Lower lobe of right lung (tissue), 2 donors: Measurements from ENCODE around the gene CD46. TPM values are rescaled to one million over a fixed set of nuclear protein-coding genes. Genes with fewer than 3 reads are reported as not detected.
A peak's percentile ranks its signal among the peaks of the same experiment; 100 is the strongest.
"Not testable (repeated sequence)": the region's sequence is repeated elsewhere in the genome, so short reads cannot be mapped to it uniquely, and the experiment has no call there.

Experiments used
- ATAC-seq, 2 donors: fragments of 200-7000 bp; cut with Tn5 transposase; one replicate each; pipeline ENCODE4 v1.9.1; 2020 to 2022; ENCODE audit warnings: mild to moderate bottlenecking in 2 of 2, moderate library complexity in 2 of 2
- DNase-seq: peaks from one replicate; pipeline ENCODE4 v3.0.0-alpha.2; 2020
- H3K27ac ChIP-seq: fragments of 200-600 bp; one replicate; pipeline ENCODE4 v1.8.0; 2022
- H3K27me3 ChIP-seq: fragments of 200-600 bp; one replicate; pipeline ENCODE4 v1.8.0; 2022; ENCODE audit warnings: low read depth
- H3K36me3 ChIP-seq: fragments of 200-600 bp; one replicate; pipeline ENCODE4 v1.8.0; 2022; ENCODE audit warnings: mild to moderate bottlenecking
- H3K4me1 ChIP-seq: fragments of 200-600 bp; one replicate; pipeline ENCODE4 v1.8.0; 2022
- H3K4me3 ChIP-seq: fragments of 200-600 bp; one replicate; pipeline ENCODE4 v1.8.0; 2022; ENCODE audit warnings: mild to moderate bottlenecking
- H3K9me3 ChIP-seq: fragments of 200-600 bp; one replicate; pipeline ENCODE4 v1.8.0; 2022
- intact Hi-C: fragments of 100-400 bp; cut with DNase I; formaldehyde crosslinking; loops from one replicate; pipeline ENCODE4 v1.11.0; 2022
- long read RNA-seq: library from polyadenylated mRNA; unstranded; transcript quantifications from one replicate; pipeline ENCODE4 v2.0.0, GENCODE V29; 2021
- total RNA-seq: library from RNA; stranded (reverse); fragmentation: NEBNext Ultra II Directional; extraction: Animal tissue kit (Norgen Biotek cat#: 25700); gene quantifications from one replicate; pipeline ENCODE4 v1.2.1, GENCODE V29; 2021
- TF ChIP-seq, protein P1 (sequence below): fragments of 200-600 bp; IDR thresholded peaks from one replicate; pipeline ENCODE4 v1.8.0; 2022; ENCODE audit warnings: antibody characterized with exemption, mild to moderate bottlenecking
- donor health status: DM: no; HTN: yes; CAD: no; lungs with severe emphysema.

CD46 gene
- 302 TPM for total RNA-seq
- long read RNA-seq, transcript CD46-208 (13 exons, 3,326 nt): minor isoform, 57 of 405 reads
- long read RNA-seq, transcript CD46-207 (12 exons, 3,281 nt): minor isoform, 23 of 405 reads
- long read RNA-seq, transcript CD46-203 (12 exons, 3,233 nt): major isoform, 172 of 405 reads
- long read RNA-seq, transcript CD46-204 (11 exons, 3,188 nt): minor isoform, 89 of 405 reads
- long read RNA-seq, partial matches to known transcripts: 24 of 405 reads
- long read RNA-seq, other reads (novel, unspliced or antisense): 33 of 405 reads

DNA sequence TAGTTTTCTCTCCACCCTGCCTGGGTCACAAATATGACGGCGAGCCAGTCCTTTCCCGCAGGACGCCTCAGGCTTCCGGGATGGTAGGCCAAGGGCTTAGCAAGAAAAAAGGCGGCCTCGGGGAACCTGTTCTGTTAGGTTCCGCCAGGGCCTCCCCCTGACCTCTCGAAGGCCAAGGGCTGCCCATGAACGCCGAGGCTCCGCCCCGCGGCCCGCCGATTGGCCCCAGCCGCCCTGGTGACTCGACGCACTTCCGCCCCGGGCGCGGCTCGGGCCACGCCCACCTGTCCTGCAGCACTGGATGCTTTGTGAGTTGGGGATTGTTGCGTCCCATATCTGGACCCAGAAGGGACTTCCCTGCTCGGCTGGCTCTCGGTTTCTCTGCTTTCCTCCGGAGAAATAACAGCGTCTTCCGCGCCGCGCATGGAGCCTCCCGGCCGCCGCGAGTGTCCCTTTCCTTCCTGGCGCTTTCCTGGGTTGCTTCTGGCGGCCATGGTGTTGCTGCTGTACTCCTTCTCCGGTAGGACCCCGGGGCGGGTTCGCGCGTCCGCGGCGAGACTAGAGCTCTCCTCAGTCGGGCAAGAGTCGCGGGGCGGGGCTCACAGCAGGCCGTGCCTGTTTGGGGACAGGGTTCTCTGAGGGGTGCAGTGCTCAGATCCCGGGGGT, at the start of gene CD46:
Gene CD46 (plus strand): TSS at position 265 of the 666 bp plus-strand sequence. CDS start 159 bp downstream, at position 424.
- Histone ChIP-seq H3K9me3 (no peaks in the 10 kb centered on the region), H3K4me1 (peaks cover 66% of the 10 kb centered on the region), H3K36me3 (peaks cover under 1% of the 10 kb centered on the region), H3K27me3 (no peaks in the 10 kb centered on the region), H3K27ac (peak within 1 kb of the TSS; percentile 95), H3K4me3 (peak within 1 kb of the TSS; percentile 94)
- intact Hi-C loops: no loop called here
- peak; percentile 99 for DNase-seq
- TF ChIP-seq, protein P1, sequence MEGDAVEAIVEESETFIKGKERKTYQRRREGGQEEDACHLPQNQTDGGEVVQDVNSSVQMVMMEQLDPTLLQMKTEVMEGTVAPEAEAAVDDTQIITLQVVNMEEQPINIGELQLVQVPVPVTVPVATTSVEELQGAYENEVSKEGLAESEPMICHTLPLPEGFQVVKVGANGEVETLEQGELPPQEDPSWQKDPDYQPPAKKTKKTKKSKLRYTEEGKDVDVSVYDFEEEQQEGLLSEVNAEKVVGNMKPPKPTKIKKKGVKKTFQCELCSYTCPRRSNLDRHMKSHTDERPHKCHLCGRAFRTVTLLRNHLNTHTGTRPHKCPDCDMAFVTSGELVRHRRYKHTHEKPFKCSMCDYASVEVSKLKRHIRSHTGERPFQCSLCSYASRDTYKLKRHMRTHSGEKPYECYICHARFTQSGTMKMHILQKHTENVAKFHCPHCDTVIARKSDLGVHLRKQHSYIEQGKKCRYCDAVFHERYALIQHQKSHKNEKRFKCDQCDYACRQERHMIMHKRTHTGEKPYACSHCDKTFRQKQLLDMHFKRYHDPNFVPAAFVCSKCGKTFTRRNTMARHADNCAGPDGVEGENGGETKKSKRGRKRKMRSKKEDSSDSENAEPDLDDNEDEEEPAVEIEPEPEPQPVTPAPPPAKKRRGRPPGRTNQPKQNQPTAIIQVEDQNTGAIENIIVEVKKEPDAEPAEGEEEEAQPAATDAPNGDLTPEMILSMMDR: peak; percentile 21
- peak; percentile 98 to 99 for ATAC-seq

DNA sequence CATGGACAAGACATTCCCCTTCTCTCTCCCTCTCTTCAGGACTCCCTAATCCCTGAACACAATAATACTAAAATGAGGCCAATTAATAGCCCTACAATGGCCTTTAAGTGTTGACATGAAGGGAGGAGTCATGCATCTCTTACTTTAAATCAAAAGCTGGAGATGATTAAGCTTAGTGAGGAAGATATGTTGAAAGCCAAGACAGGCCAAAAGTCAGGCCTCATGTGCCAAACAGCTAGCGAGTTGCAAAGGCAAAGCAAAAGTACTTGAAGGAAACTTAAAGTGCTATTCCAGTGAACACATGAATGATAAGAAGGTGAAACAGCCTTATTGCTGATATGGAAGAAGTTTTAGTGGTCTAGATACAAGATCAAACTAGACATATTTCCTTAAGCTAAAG, 49.5 kb upstream of the CD46 start:
- Histone ChIP-seq H3K4me1 (no peaks in the 10 kb centered on the region), H3K9me3 (no peaks in the 10 kb centered on the region), H3K27ac (no peak overlapping the region), H3K4me3 (no peak overlapping the region), H3K27me3 (no peaks in the 10 kb centered on the region), H3K36me3 (no peaks in the 10 kb centered on the region)
- intact Hi-C loops: no loop called here
- ATAC-seq (no peak), DNase-seq (no peak)
- TF ChIP-seq, protein P1: no peak

DNA sequence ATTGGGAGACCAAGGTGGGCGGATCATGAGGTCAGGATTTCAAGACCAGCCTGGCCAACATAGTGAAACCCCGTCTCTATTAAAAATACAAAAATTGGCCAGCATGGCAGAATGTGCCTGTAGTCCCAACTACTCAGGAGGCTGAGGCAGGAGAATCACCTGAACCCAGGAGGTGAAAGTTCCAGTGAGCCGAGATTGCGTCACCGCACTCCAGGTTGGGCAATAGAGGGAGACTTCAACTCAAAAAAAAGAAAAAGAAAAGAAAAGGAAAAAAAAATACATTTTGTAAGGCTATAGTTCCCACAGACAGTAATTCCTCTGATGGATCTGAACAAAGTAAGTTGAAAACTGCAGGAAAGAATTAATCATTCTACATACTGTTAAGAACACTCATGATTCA, 48.1 kb upstream of the CD46 start:
- Histone ChIP-seq H3K27me3 (no peaks in the 10 kb centered on the region), H3K9me3 (no peaks in the 10 kb centered on the region), H3K4me3 (no peak overlapping the region), H3K4me1 (no peaks in the 10 kb centered on the region), H3K36me3 (no peaks in the 10 kb centered on the region), H3K27ac (no peak overlapping the region)
- ATAC-seq (no peak), DNase-seq (no peak)
- intact Hi-C loops: no loop called here
- TF ChIP-seq, protein P1: no peak

DNA sequence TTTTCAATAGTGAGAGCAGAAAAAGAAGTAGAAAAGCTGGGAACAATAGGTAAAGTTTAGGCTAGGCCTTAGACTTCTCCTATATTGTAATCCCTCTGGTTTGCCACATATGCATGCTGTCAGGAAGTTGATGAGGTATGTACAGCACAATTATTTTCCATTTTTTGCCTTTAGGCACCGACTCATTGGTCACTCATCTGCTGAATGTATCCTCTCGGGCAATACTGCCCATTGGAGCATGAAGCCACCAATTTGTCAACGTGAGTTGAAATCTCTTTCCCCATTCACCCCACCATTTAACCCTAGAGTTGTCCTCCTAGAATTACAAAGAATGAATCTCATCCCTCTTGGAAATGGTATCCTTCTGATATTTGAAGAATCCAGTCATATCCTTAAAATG, 43.9 kb upstream of the CD46 start:
- H3K4me3 ChIP-seq, H3K9me3 ChIP-seq, H3K4me1 ChIP-seq, H3K27me3 ChIP-seq, H3K27ac ChIP-seq, H3K36me3 ChIP-seq, ATAC-seq, DNase-seq, intact Hi-C loops: not testable (repeated sequence)

DNA sequence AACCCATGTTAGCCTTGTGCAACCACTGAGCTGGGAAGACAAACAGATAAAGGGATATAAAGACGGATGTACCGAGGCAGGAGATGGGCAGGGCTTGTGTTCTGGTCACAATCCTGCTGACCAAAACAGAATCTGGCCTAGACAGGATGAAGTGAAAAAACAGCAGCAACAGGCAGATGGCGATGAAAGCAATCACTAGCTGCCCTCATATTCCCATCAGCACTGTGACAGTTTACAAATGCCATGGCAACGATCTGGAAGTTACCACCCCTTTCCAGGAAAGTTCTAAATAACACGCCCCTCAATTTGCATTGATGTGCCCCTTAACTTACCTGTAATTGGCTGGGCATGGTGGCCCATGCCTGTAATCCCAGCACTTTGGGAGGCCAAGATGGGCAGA, 40.6 kb upstream of the CD46 start:
- no peak for ATAC-seq

DNA sequence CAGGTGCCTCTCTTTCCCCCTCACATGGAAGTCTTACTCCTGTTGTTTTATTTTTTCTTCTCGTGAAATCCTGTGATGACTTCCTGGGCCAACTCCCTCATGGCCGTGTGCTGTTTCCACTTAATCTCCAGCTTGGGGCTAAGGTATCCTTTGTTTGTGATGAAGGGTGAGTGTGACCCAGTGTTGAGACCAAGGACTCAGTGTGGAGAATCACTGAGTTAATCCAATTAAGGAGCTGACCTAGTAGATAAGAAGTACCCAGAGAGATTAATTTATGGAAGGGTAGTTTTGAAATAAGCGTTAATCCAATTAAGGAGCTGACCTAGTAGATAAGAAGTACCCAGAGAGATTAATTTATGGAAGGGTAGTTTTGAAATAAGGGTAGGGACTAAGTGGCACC, 39.2 kb upstream of the CD46 start:
- H3K4me1 ChIP-seq, H3K4me3 ChIP-seq, H3K27me3 ChIP-seq, H3K27ac ChIP-seq, ATAC-seq, DNase-seq, intact Hi-C loops, H3K9me3 ChIP-seq, H3K36me3 ChIP-seq: not testable (repeated sequence)

More for the DNA sequence above, 40.6 kb upstream of the CD46 start:
- Histone ChIP-seq H3K9me3 (no peaks in the 10 kb centered on the region), H3K36me3 (no peaks in the 10 kb centered on the region), H3K4me1 (no peaks in the 10 kb centered on the region), H3K4me3 (no peak overlapping the region), H3K27me3 (no peaks in the 10 kb centered on the region), H3K27ac (no peak overlapping the region)
- DNase-seq: no peak
- intact Hi-C loops: no loop called here
- TF ChIP-seq, protein P1: no peak
